Measurements from ENCODE around the gene INPP5F. TPM values are rescaled to one million over a fixed set of nuclear protein-coding genes. Genes with fewer than 3 reads are reported as not detected.
A peak's percentile ranks its signal among the peaks of the same experiment; 100 is the strongest.

INPP5F gene
- total RNA-seq, 2 experiments from 2014 or later: 10.9 to 12.6 TPM

GRCh38 chr10:119742947-119743648, 17.2 kb downstream of the INPP5F start:
- ATAC-seq: no peak
- Mint-ChIP-seq H3K27ac (no peak overlapping the region), H3K4me3 (no peak overlapping the region), H3K27me3 (no peaks in the 10 kb centered on the region), H3K36me3 (ENCODE audit: low read depth) (peaks cover 2% of the 10 kb centered on the region), H3K4me1 (peaks cover 27% of the 10 kb centered on the region), H3K9me3 (ENCODE audit: low read depth) (no peaks in the 10 kb centered on the region)
- ChIA-PET POLR2A (no interaction called here), CTCF (interaction anchor here (0.8 to 2.4 kb wide), 4 partner anchors 7 to 116 kb away, joined by 3 to 11 read pairs (median 4); no protein-coding TSS in a partner anchor)
- intact Hi-C loops (cut with DNase I, micrococcal nuclease): no loop called here
- no peak for DNase-seq

- POLR2A ChIA-PET: no interaction called here
- no peaks in the 10 kb centered on the region for H3K9me3 Mint-ChIP-seq (ENCODE audit: low read depth)
- peaks cover 23% of the 10 kb centered on the region for H3K4me1 Mint-ChIP-seq
- intact Hi-C loops (cut with DNase I, micrococcal nuclease): no loop called here
- CTCF ChIA-PET: interaction anchor here (0.8 to 4.6 kb wide), 6 partner anchors 11 to 164 kb away, joined by 3 to 37 read pairs (median 4); no protein-coding TSS in a partner anchor
- peaks cover 2% of the 10 kb centered on the region for H3K36me3 Mint-ChIP-seq (ENCODE audit: low read depth)
- ATAC-seq: no peak
- no peak for DNase-seq
- no peak overlapping the region for H3K4me3 Mint-ChIP-seq
- H3K27ac Mint-ChIP-seq: no peak overlapping the region
- no peaks in the 10 kb centered on the region for H3K27me3 Mint-ChIP-seq
These were observed 22.1 kb downstream of the INPP5F start for GRCh38 chr10:119747940-119748339.

GRCh38 chr10:119748871-119749270, 23.0 kb downstream of the INPP5F start:
- intact Hi-C loops (cut with DNase I, micrococcal nuclease): no loop called here
- Mint-ChIP-seq H3K36me3 (ENCODE audit: low read depth) (peaks cover 2% of the 10 kb centered on the region), H3K4me3 (no peak overlapping the region), H3K4me1 (peaks cover 23% of the 10 kb centered on the region), H3K27me3 (no peaks in the 10 kb centered on the region), H3K9me3 (ENCODE audit: low read depth) (no peaks in the 10 kb centered on the region), H3K27ac (no peak overlapping the region)
- POLR2A ChIA-PET: no interaction called here
- DNase-seq: no peak
- CTCF ChIA-PET: interaction anchor here (0.8 to 4.6 kb wide), 5 partner anchors 22 to 163 kb away, joined by 3 to 37 read pairs (median 4); no protein-coding TSS in a partner anchor
- ATAC-seq: no peak

GRCh38 chr10:119749455-119749854, 23.6 kb downstream of the INPP5F start:
- peaks cover 2% of the 10 kb centered on the region for H3K36me3 Mint-ChIP-seq (ENCODE audit: low read depth)
- ATAC-seq: no peak
- no peak overlapping the region for H3K4me3 Mint-ChIP-seq
- peaks cover 17% of the 10 kb centered on the region for H3K4me1 Mint-ChIP-seq
- DNase-seq: no peak
- H3K27ac Mint-ChIP-seq: no peak overlapping the region
- ChIA-PET CTCF (interaction anchor here (0.6 to 4.6 kb wide), 6 partner anchors 47 to 120 kb away, joined by 3 to 37 read pairs (median 10); no protein-coding TSS in a partner anchor), POLR2A (no interaction called here)
- H3K27me3 Mint-ChIP-seq: no peaks in the 10 kb centered on the region
- H3K9me3 Mint-ChIP-seq (ENCODE audit: low read depth): no peaks in the 10 kb centered on the region
- intact Hi-C loops (cut with DNase I, micrococcal nuclease): no loop called here

- intact Hi-C loops (cut with DNase I, micrococcal nuclease): loop anchor here (1.0 to 5.0 kb wide), 6 partner anchors 64 to 587 kb away; no protein-coding TSS in a partner anchor
- POLR2A ChIA-PET: interaction anchor here (0.6 kb wide), 1 partner anchor 542 kb away, joined by 6 read pairs; no protein-coding TSS in a partner anchor
These were observed 24.8 kb downstream of the INPP5F start for GRCh38 chr10:119750391-119751230.

GRCh38 chr10:119753309-119753708, 27.5 kb downstream of the INPP5F start:
- H3K9me3 Mint-ChIP-seq (ENCODE audit: low read depth): no peaks in the 10 kb centered on the region
- no peaks in the 10 kb centered on the region for H3K27me3 Mint-ChIP-seq
- DNase-seq (no peak), ATAC-seq (no peak)
- POLR2A ChIA-PET: interaction anchor here (0.6 kb wide), 1 partner anchor 111 kb away, joined by 5 read pairs; no protein-coding TSS in a partner anchor
- CTCF ChIA-PET: interaction anchor here (1.4 to 4.8 kb wide), 2 partner anchors 67 to 107 kb away, joined by 10 to 75 read pairs; no protein-coding TSS in a partner anchor
- H3K4me1 Mint-ChIP-seq: peaks cover 7% of the 10 kb centered on the region
- H3K36me3 Mint-ChIP-seq (ENCODE audit: low read depth): no peaks in the 10 kb centered on the region
- intact Hi-C loops (cut with DNase I, micrococcal nuclease): loop anchor here (5.0 kb wide), 2 partner anchors 79 to 164 kb away; no protein-coding TSS in a partner anchor
- no peak overlapping the region for H3K27ac Mint-ChIP-seq
- H3K4me3 Mint-ChIP-seq: no peak overlapping the region

More at GRCh38 chr10:119750391-119751230, 24.8 kb downstream of the INPP5F start:
- Mint-ChIP-seq H3K4me1 (peaks cover 7% of the 10 kb centered on the region), H3K27ac (peak overlapping the region; percentile 71), H3K36me3 (ENCODE audit: low read depth) (peaks cover 2% of the 10 kb centered on the region), H3K4me3 (peak overlapping the region; percentile 5), H3K27me3 (no peaks in the 10 kb centered on the region), H3K9me3 (ENCODE audit: low read depth) (no peaks in the 10 kb centered on the region)
- ATAC-seq: peak; percentile 94
- CTCF ChIA-PET: interaction anchor here (0.5 to 4.8 kb wide), 45 partner anchors 8 to 774 kb away, joined by 3 to 75 read pairs (median 4); partner anchors contain the start of genes INPP5F and MCMBP
- peak; percentile 78 for DNase-seq

- CTCF ChIA-PET: interaction anchor here (0.6 to 4.8 kb wide), 4 partner anchors 19 to 106 kb away, joined by 3 to 75 read pairs (median 7); no protein-coding TSS in a partner anchor
- DNase-seq: no peak
- H3K27me3 Mint-ChIP-seq: no peaks in the 10 kb centered on the region
- intact Hi-C loops (cut with DNase I, micrococcal nuclease): loop anchor here (5.0 kb wide), 2 partner anchors 78 to 163 kb away; no protein-coding TSS in a partner anchor
- H3K4me1 Mint-ChIP-seq: peaks cover 7% of the 10 kb centered on the region
- POLR2A ChIA-PET: no interaction called here
- H3K4me3 Mint-ChIP-seq: no peak overlapping the region
- no peaks in the 10 kb centered on the region for H3K9me3 Mint-ChIP-seq (ENCODE audit: low read depth)
- no peak overlapping the region for H3K27ac Mint-ChIP-seq
- H3K36me3 Mint-ChIP-seq (ENCODE audit: low read depth): no peaks in the 10 kb centered on the region
- ATAC-seq: no peak
These were observed 28.2 kb downstream of the INPP5F start for GRCh38 chr10:119754085-119754484.

- no peak overlapping the region for H3K4me3 Mint-ChIP-seq
These were observed 29.1 kb downstream of the INPP5F start for GRCh38 chr10:119754936-119755335.

GRCh38 chr10:119755446-119755845, 29.6 kb downstream of the INPP5F start:
- no peak overlapping the region for H3K27ac Mint-ChIP-seq
- no peak overlapping the region for H3K4me3 Mint-ChIP-seq
- H3K36me3 Mint-ChIP-seq (ENCODE audit: low read depth): peaks cover 4% of the 10 kb centered on the region
- ATAC-seq: no peak
- ChIA-PET POLR2A (no interaction called here), CTCF (no interaction called here)
- DNase-seq: no peak
- H3K9me3 Mint-ChIP-seq (ENCODE audit: low read depth): no peaks in the 10 kb centered on the region
- H3K27me3 Mint-ChIP-seq: no peaks in the 10 kb centered on the region
- intact Hi-C loops (cut with DNase I, micrococcal nuclease): no loop called here
- H3K4me1 Mint-ChIP-seq: peaks cover 3% of the 10 kb centered on the region

More at GRCh38 chr10:119754936-119755335, 29.1 kb downstream of the INPP5F start:
- no peak overlapping the region for H3K27ac Mint-ChIP-seq
- no peaks in the 10 kb centered on the region for H3K9me3 Mint-ChIP-seq (ENCODE audit: low read depth)
- POLR2A ChIA-PET: no interaction called here
- no peaks in the 10 kb centered on the region for H3K27me3 Mint-ChIP-seq
- intact Hi-C loops (cut with DNase I, micrococcal nuclease): loop anchor here (5.0 kb wide), 2 partner anchors 77 to 162 kb away; no protein-coding TSS in a partner anchor
- H3K4me1 Mint-ChIP-seq: peaks cover 7% of the 10 kb centered on the region
- ATAC-seq: no peak
- no peak for DNase-seq
- CTCF ChIA-PET: interaction anchor here (0.5 kb wide), 1 partner anchor 293 kb away, joined by 3 read pairs; no protein-coding TSS in a partner anchor
- H3K36me3 Mint-ChIP-seq (ENCODE audit: low read depth): peaks cover 3% of the 10 kb centered on the region

GRCh38 chr10:119758448-119759195, 32.8 kb downstream of the INPP5F start:
- Mint-ChIP-seq H3K36me3 (ENCODE audit: low read depth) (peaks cover 4% of the 10 kb centered on the region), H3K27me3 (no peaks in the 10 kb centered on the region), H3K27ac (no peak overlapping the region), H3K4me3 (no peak overlapping the region), H3K9me3 (ENCODE audit: low read depth) (no peaks in the 10 kb centered on the region), H3K4me1 (peaks cover 8% of the 10 kb centered on the region)
- DNase-seq: no peak
- ChIA-PET CTCF (interaction anchor here (0.6 to 1.3 kb wide), 5 partner anchors 8 to 101 kb away, joined by 3 to 4 read pairs (median 3); no protein-coding TSS in a partner anchor), POLR2A (no interaction called here)
- ATAC-seq: no peak
- intact Hi-C loops (cut with DNase I, micrococcal nuclease): no loop called here
